PC-3 (cell line): ENCODE measurements around the gene WHAMM. TPM values are rescaled to one million over a fixed set of nuclear protein-coding genes. Genes with fewer than 3 reads are reported as not detected.

Experiments
- ATAC-seq: fragments of 200-7000 bp; cut with Tn5 transposase; 2 replicates; pipeline ENCODE4 v1.9.1; 2020; ENCODE audit warnings: mild to moderate bottlenecking, moderate library complexity
- BruUV-seq: library from RNA; stranded (reverse); fragments of 400-500 nt; replicated peaks from 2 replicates; lab custom pipeline; 2021; lab: Mats Ljungman, UMichigan
- CTCF ChIA-PET: fragments of 300-600 bp; sonication (Branson Sonifier 250); formaldehyde crosslinking; loops from one replicate; lab custom pipeline; 2022; ENCODE audit warnings: antibody characterized with exemption; lab: Charles Lee
- POLR2A ChIA-PET: fragments of 300-600 bp; sonication (Branson Sonifier 250); formaldehyde crosslinking; loops from one replicate; lab custom pipeline; 2022; ENCODE audit warnings: antibody characterized with exemption; ENCODE audit not compliant: unreplicated experiment; lab: Charles Lee
- DNase-seq: peaks from one replicate; pipeline ENCODE4 v3.0.0-alpha.2; 2015
- H2AFZ ChIP-seq: fragments of 300-600 bp; sonication (generic); 2 replicates; pipeline ENCODE4 v1.6.0; 2016; ENCODE audit warnings: antibody characterized with exemption, low read length
- H3F3A ChIP-seq: fragments of 300-600 bp; sonication (generic); one replicate; pipeline ENCODE4 v1.6.0; 2017; ENCODE audit warnings: antibody characterized with exemption, low read length, control low read depth, mild to moderate bottlenecking; ENCODE audit not compliant: unreplicated experiment
- H3K27ac ChIP-seq: fragments of 300-600 bp; sonication (generic); 2 replicates; pipeline ENCODE4 v1.5.1; 2016; ENCODE audit warnings: mild to moderate bottlenecking, low read length
- H3K27me3 ChIP-seq: fragments of 300-600 bp; sonication (generic); 2 replicates; pipeline ENCODE4 v1.6.1; 2016; ENCODE audit warnings: low read length, mixed read lengths
- H3K36me3 ChIP-seq: fragments of 300-600 bp; sonication (generic); 2 replicates; pipeline ENCODE4 v1.6.1; 2016; ENCODE audit warnings: low read depth, mixed run types, low read length, mixed read lengths
- H3K4me1 ChIP-seq: fragments of 300-600 bp; sonication (generic); 2 replicates; pipeline ENCODE4 v1.5.1; 2016; ENCODE audit warnings: low read length; ENCODE audit not compliant: insufficient read depth
- H3K4me2 ChIP-seq: fragments of 300-600 bp; sonication (generic); 2 replicates; pipeline ENCODE4 v1.6.0; 2016; ENCODE audit warnings: low read length
- H3K4me3 ChIP-seq: fragments of 300-600 bp; sonication (generic); 2 replicates; pipeline ENCODE4 v1.5.1; 2016; ENCODE audit warnings: mild to moderate bottlenecking, low read length, mixed read lengths
- H3K79me2 ChIP-seq: fragments of 300-600 bp; sonication (generic); 2 replicates; pipeline ENCODE4 v1.6.1; 2017; ENCODE audit warnings: low read length, mixed read lengths
- H3K9ac ChIP-seq: fragments of 300-600 bp; sonication (generic); 2 replicates; pipeline ENCODE4 v1.6.0; 2016; ENCODE audit warnings: mild to moderate bottlenecking, low read length
- H3K9me2 ChIP-seq: fragments of 300-600 bp; sonication (generic); replicated peaks from 2 replicates; pipeline ENCODE4 v1.6.1; 2016; ENCODE audit warnings: mixed run types, low read length, mixed read lengths
- H3K9me3 ChIP-seq: fragments of 300-600 bp; sonication (generic); 2 replicates; pipeline ENCODE4 v1.6.1; 2016; ENCODE audit warnings: low read length, mixed read lengths
- H4K20me1 ChIP-seq: fragments of 300-600 bp; sonication (generic); 2 replicates; pipeline ENCODE4 v1.6.1; 2016; ENCODE audit warnings: low read length, mixed read lengths
- EZH2 ChIP-seq: fragments of 300-600 bp; sonication (generic); IDR thresholded peaks from one replicate; pipeline ENCODE4 v1.6.1; 2017; ENCODE audit warnings: antibody characterized with exemption, mild to moderate bottlenecking, low read length; ENCODE audit not compliant: unreplicated experiment
- EZH2phosphoT487 ChIP-seq: fragments of 300-600 bp; sonication (generic); IDR thresholded peaks from 2 replicates; pipeline ENCODE4 v1.6.1; 2018; ENCODE audit warnings: mild to moderate bottlenecking, antibody characterized with exemption, low read length, borderline replicate concordance
- intact Hi-C: fragments of 100-400 bp; cut with micrococcal nuclease; formaldehyde crosslinking; loops from 2 replicates; pipeline ENCODE4 v1.9.0; 2023
- total RNA-seq: library from RNA; depleted of rRNA; stranded (reverse); fragments of >200 nt; gene quantifications from 2 replicates; pipeline ENCODE4 v1.2.3, GENCODE V29; 2014
- TF ChIP-seq, protein P1 (sequence below): fragments of 300-600 bp; sonication (generic); conservative IDR thresholded peaks from 2 replicates; pipeline ENCODE4 v1.5.1; 2017; ENCODE audit warnings: antibody characterized with exemption, low read depth, mild to moderate bottlenecking, low read length

The WHAMM gene
- total RNA-seq, 1 experiment from 2014 or later, result 4.6 TPM

DNA sequence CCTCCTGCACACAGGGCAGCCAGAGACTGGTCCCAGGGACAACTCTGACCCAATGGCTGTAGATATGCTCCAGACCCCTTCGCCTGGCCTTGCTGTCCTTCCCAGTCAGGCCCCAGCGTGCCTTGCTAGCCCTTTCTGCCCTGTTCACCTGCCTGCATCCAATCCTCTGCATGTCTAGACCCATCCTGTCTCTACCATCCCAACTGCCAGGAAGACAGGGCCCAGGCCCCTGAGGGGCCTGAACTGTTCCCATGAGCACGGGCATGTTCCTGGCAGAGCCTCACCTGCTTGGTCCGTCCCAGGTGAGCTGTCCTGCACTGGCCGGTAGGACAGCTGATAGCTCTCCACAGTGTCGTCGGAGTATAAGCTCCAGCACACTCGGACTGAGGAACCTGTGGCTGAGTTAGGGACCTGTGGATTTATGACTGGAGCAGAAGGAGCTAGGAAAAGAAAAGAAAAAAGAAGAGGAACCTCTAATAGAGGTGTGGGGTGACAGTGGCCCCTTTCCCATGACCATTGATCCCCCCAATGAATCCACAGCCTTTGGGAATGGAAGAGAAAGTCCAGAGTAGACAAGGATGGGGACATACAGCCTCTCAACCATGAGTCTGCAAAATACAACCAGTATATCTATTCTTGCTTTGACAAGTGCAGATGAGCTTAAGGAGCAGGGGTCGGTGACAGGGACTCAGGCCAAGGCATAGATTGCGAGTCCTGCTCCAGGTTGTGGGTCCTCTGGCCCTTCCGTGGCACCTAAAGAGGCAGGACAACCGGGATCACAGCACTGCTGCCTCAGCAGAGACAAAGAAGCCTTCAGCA, 37.4 kb upstream of the WHAMM start:
- H3K9ac ChIP-seq, result no peak overlapping the region
- intact Hi-C loops, result no loop called here
- CTCF ChIA-PET, result no interaction called here
- no peak overlapping the region for H3K4me3 ChIP-seq
- H3K27me3 ChIP-seq, result no peaks in the 10 kb centered on the region
- H4K20me1 ChIP-seq, result no peaks in the 10 kb centered on the region
- H3F3A ChIP-seq, result no peaks in the 10 kb centered on the region
- TF ChIP-seq EZH2phosphoT487 (no peak), EZH2 (no peak)
- TF ChIP-seq, protein P1, sequence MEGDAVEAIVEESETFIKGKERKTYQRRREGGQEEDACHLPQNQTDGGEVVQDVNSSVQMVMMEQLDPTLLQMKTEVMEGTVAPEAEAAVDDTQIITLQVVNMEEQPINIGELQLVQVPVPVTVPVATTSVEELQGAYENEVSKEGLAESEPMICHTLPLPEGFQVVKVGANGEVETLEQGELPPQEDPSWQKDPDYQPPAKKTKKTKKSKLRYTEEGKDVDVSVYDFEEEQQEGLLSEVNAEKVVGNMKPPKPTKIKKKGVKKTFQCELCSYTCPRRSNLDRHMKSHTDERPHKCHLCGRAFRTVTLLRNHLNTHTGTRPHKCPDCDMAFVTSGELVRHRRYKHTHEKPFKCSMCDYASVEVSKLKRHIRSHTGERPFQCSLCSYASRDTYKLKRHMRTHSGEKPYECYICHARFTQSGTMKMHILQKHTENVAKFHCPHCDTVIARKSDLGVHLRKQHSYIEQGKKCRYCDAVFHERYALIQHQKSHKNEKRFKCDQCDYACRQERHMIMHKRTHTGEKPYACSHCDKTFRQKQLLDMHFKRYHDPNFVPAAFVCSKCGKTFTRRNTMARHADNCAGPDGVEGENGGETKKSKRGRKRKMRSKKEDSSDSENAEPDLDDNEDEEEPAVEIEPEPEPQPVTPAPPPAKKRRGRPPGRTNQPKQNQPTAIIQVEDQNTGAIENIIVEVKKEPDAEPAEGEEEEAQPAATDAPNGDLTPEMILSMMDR, result no peak
- no peak overlapping the region for H3K4me2 ChIP-seq
- BruUV-seq, result no TSS peak
- no peak overlapping the region for H2AFZ ChIP-seq
- no peaks in the 10 kb centered on the region for H3K9me2 ChIP-seq
- H3K27ac ChIP-seq, result no peak overlapping the region
- POLR2A ChIA-PET, result no interaction called here
- H3K36me3 ChIP-seq, result no peaks in the 10 kb centered on the region
- ATAC-seq (no peak), DNase-seq (no peak)
- no peaks in the 10 kb centered on the region for H3K9me3 ChIP-seq
- H3K4me1 ChIP-seq, result peaks cover 9% of the 10 kb centered on the region
- no peaks in the 10 kb centered on the region for H3K79me2 ChIP-seq

DNA sequence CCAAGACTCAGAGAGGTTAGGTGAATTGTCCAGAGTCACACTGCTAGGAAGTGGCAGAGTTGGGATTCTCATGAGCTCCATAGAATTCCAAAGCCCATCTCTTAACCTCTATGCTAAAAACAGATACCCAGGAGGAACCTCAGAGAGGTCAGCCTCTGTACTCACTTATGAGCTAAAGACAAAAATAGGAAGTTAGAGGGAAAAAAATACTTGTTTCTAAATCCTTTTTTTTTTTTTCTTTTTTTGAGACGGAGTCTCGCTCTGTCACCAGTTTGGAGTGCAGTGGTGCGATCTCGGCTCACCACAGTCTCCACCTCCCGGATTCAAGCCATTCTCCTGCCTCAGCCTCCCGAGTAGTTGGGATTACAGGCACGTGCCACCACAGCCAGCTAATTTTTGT, 34.9 kb upstream of the WHAMM start:
- CTCF ChIA-PET, result no interaction called here
- no TSS peak for BruUV-seq
- ATAC-seq, result no peak

More for the DNA sequence above, 34.9 kb upstream of the WHAMM start:
- Histone ChIP-seq H3K4me1 (no peaks in the 10 kb centered on the region), H4K20me1 (no peaks in the 10 kb centered on the region), H2AFZ (no peak overlapping the region), H3K9me3 (no peaks in the 10 kb centered on the region), H3F3A (no peaks in the 10 kb centered on the region), H3K36me3 (no peaks in the 10 kb centered on the region), H3K9ac (no peak overlapping the region), H3K27ac (no peak overlapping the region), H3K79me2 (no peaks in the 10 kb centered on the region), H3K4me2 (no peak overlapping the region), H3K4me3 (no peak overlapping the region), H3K27me3 (no peaks in the 10 kb centered on the region), H3K9me2 (no peaks in the 10 kb centered on the region)
- TF ChIP-seq EZH2 (no peak), EZH2phosphoT487 (no peak)
- TF ChIP-seq, protein P1, result no peak
- intact Hi-C loops, result no loop called here
- DNase-seq, result no peak
- POLR2A ChIA-PET, result no interaction called here
